Spinal cord (tissue), 10 donors: Measurements from ENCODE around the gene ACER2. TPM values are rescaled to one million over a fixed set of nuclear protein-coding genes. Genes with fewer than 3 reads are reported as not detected.

Experiments
- DNase-seq, 6 donors: peaks; one replicate each; pipeline versions ENCODE4 v3.0.0 to v3.0.0-alpha.2; 2013 to 2015; ENCODE audit warnings: low spot score in 6 of 6, low read depth in 4 of 6
- H3K27ac ChIP-seq: one replicate; pipeline ENCODE4 v1.5.1; 2013; ENCODE audit warnings: low read depth, low read length, control low read depth
- H3K27me3 ChIP-seq: one replicate; pipeline ENCODE4 v1.6.1; 2013; ENCODE audit warnings: low read length; ENCODE audit not compliant: control insufficient read depth, insufficient read depth
- H3K36me3 ChIP-seq: one replicate; pipeline ENCODE4 v1.6.1; 2013; ENCODE audit warnings: low read length; ENCODE audit not compliant: control insufficient read depth, insufficient read depth
- H3K4me1 ChIP-seq: one replicate; pipeline ENCODE4 v1.6.1; 2013; ENCODE audit warnings: low read length; ENCODE audit not compliant: control insufficient read depth, insufficient read depth
- H3K4me3 ChIP-seq: one replicate; pipeline ENCODE4 v1.5.1; 2013; ENCODE audit warnings: low read depth, low read length, control low read depth
- H3K9me3 ChIP-seq: one replicate; pipeline ENCODE4 v1.6.1; 2013; ENCODE audit warnings: low read length; ENCODE audit not compliant: control insufficient read depth, insufficient read depth
- WGBS: methylation state at CpG from one replicate; pipeline ENCODE4 v1.1.5; 2013; ENCODE audit warnings: missing lambda C conversion rate; ENCODE audit not compliant: insufficient coverage; 5-methylcytosine and 5-hydroxymethylcytosine counted together
- long read RNA-seq, 4 donors: transcript quantifications; one replicate each; lab custom pipeline, GENCODE V29; 2026
- polyA plus RNA-seq, 2 donors: library from polyadenylated mRNA; unstranded; fragments of 120-200 nt; gene quantifications; one replicate each; pipeline ENCODE4 v1.2.1, GENCODE V29; 2013; ENCODE audit not compliant: insufficient read length in 2 of 2
- total RNA-seq, 2 donors: library from RNA; depleted of rRNA in 1 of 2; stranded (reverse); fragments of 120-200 nt in 1 of 2; fragments of >200 nt in 1 of 2; gene quantifications; one replicate each; pipeline versions ENCODE4 v1.2.3 to v1.2.4, GENCODE V29; 2013 to 2014
- donor health status: healthy.

ACER2 gene
- 1 to 10 TPM; 3.3 to 3.8 TPM for total RNA-seq
- 1 to 10 TPM; 2.7 to 2.8 TPM for polyA plus RNA-seq
- long read RNA-seq, donor 1: 0 reads
- long read RNA-seq, donor 2: 0 reads
- long read RNA-seq, donor 3, partial matches to known transcripts: 0 of 1 reads
- long read RNA-seq, donor 3, other reads (novel, unspliced or antisense): 0 of 1 reads
- long read RNA-seq, donor 4, partial matches to known transcripts: 0 of 2 reads
- long read RNA-seq, donor 4, other reads (novel, unspliced or antisense): 0 of 2 reads

DNA sequence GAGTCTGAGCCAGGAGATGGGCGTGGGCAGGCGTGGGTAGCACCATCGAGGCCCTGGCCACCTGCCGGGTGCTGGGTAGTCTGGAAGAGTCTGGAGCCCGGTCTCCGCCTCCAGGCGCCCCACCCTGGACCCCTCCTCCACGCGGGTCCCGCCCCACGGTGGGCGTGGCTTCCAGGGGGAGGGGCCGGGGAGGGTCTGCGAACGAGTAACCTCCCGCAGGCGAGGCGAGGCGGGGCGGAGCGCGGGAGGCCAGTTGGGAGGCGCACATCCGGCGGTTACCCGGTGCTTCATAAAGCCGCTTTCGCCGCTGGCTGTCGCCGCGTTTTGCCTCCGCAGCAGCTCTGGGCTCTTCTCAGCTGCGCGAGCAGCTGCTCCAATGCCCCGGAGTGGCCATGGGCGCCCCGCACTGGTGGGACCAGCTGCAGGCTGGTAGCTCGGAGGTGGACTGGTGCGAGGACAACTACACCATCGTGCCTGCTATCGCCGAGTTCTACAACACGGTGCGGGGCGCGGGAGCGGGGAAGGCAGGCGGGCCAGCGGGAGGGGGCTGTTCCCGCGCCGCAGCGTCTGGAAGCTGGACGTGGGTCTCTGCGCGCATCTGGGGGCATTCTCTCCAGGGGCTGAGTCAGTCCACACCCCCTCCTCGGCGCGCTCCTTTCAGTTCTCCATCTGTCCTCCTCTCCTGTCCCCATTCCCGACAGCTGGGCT lies at the start of gene ACER2:
TSS of gene ACER2 (plus strand) at position 317 of the 708 bp plus-strand sequence. CDS start at position 393, 76 bp downstream.
- no peaks in the 10 kb centered on the region for H3K36me3 ChIP-seq
- peak within 1 kb of the TSS; percentile 91 for H3K4me3 ChIP-seq
- H3K27me3 ChIP-seq: no peaks in the 10 kb centered on the region
- peak within 1 kb of the TSS; percentile 65 for H3K27ac ChIP-seq
- H3K9me3 ChIP-seq: no peaks in the 10 kb centered on the region
- H3K4me1 ChIP-seq: peaks cover 14% of the 10 kb centered on the region
- WGBS: under 1% methylated on average over 60 of the region's 61 CpGs
- DNase-seq: peak; percentile 75 to 97 (median 86)

DNA sequence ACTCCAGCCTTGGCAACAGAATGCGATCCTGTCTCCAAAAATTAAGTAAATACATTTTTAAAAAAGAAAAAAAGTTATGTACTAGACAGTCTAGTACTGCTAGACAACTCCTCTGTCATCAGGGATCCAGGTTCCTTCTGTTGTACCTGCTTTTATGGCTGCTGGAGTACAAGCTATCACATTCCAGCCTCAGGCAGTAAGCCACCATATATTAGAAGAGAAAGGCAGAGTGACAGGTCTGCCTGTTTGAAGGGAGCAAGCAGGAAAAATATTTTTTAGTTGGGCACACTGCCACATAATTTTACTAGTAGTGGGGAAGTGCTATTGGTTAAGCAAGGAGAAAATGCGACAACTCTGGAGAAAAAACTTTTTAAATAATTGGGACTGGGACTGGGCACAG lies 39.7 kb upstream of the ACER2 start:
- Histone ChIP-seq H3K27me3 (no peaks in the 10 kb centered on the region), H3K36me3 (peaks cover 19% of the 10 kb centered on the region), H3K9me3 (no peaks in the 10 kb centered on the region), H3K4me1 (no peaks in the 10 kb centered on the region), H3K27ac (no peak overlapping the region), H3K4me3 (no peak overlapping the region)
- DNase-seq: no peak
- WGBS: no CpG with 5 or more reads among the region's 2 CpGs

DNA sequence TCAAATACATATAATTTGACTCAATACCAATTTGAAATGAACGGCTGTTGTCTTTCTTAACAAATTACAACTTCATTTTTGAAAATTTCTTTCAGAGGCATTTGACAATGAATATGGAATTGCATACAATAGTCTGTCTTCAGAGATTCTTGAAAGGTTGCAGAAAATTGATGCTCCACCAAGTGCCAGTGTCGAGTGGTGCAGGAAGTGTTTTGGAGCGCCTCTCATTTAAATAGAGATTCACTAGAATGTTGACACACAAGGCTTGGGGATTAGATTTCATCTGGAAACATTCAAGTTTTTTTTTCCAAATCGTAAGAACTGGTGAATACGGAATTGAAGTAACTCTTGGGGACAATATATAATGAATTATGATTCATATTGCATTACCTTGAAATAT lies 36.9 kb upstream of the ACER2 start:
- Histone ChIP-seq H3K4me1 (no peaks in the 10 kb centered on the region), H3K36me3 (peaks cover 20% of the 10 kb centered on the region), H3K27me3 (no peaks in the 10 kb centered on the region), H3K9me3 (no peaks in the 10 kb centered on the region), H3K4me3 (no peak overlapping the region), H3K27ac (no peak overlapping the region)
- peak in 1 of 6 donors; percentile 37 for DNase-seq
- 60% methylated on average over 1 of the region's 5 CpGs for WGBS

DNA sequence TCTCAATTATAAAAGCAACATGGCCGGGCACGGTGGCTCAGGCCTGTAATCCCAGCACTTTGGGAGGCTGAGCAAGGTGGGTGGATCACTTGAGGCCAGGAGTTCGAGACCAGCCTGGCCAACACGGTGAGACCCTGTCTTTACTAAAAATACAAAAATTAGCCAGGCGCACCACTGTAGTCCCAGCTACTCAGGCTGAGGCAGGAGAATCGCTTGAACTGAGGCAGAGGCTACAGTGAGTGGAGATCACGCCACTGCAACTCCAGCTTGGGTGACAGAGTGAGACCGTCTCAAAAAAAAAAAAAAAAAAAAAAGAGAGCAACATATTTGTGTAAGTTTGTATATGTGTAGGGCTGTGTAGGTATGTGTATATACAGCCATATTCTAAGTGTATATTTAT lies 36.2 kb upstream of the ACER2 start:
- H3K27ac ChIP-seq: no peak overlapping the region
- no peaks in the 10 kb centered on the region for H3K4me1 ChIP-seq
- DNase-seq: no peak
- H3K9me3 ChIP-seq: no peaks in the 10 kb centered on the region
- no peaks in the 10 kb centered on the region for H3K27me3 ChIP-seq
- H3K4me3 ChIP-seq: no peak overlapping the region
- peaks cover 17% of the 10 kb centered on the region for H3K36me3 ChIP-seq
- whole genome bisulfite sequencing: 93% methylated on average over 5 of the region's 8 CpGs

DNA sequence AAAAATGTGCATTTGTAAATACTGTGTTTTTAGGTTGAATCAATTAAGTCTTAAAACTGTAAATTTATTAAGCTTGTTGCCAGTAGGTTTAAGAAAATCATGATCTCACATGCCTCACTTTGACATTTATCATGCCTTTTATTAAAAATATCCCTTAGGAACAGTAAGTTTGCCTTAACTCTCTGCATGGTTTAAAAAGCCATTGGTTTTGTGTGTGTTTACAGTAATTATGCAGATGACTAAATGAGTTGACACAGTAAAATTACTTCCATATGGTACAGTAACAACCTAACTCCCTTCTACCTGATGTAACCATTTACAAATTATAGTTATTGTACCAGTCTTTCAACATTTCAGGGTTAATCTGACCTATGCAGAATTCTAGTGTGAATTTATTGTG lies 35.3 kb upstream of the ACER2 start:
- Histone ChIP-seq H3K27me3 (no peaks in the 10 kb centered on the region), H3K9me3 (no peaks in the 10 kb centered on the region), H3K27ac (no peak overlapping the region), H3K4me1 (peaks cover 6% of the 10 kb centered on the region), H3K36me3 (peaks cover 22% of the 10 kb centered on the region), H3K4me3 (no peak overlapping the region)
- DNase-seq: no peak

DNA sequence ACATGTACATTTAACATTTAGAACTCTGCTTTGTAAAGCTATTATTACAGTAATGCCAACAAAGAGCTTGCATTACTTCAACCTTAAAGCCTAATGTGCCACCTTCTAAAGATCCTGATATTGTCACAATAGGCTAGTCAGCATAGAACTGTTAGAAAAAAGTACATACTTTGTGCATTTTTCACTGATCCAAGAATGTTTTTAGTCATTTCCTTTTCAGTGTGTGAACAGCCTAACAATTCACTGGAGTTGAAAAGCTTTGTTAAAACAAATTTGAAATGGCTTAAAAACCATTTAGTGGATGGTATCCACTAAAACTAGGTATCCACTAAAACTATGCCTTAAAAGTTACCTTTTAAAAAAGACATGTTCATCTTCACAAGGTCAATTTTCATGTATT lies 33.3 kb upstream of the ACER2 start:
- Histone ChIP-seq H3K27me3 (no peaks in the 10 kb centered on the region), H3K9me3 (no peaks in the 10 kb centered on the region), H3K4me3 (no peak overlapping the region), H3K36me3 (peaks cover 22% of the 10 kb centered on the region), H3K4me1 (peaks cover 11% of the 10 kb centered on the region), H3K27ac (no peak overlapping the region)
- no peak for DNase-seq

DNA sequence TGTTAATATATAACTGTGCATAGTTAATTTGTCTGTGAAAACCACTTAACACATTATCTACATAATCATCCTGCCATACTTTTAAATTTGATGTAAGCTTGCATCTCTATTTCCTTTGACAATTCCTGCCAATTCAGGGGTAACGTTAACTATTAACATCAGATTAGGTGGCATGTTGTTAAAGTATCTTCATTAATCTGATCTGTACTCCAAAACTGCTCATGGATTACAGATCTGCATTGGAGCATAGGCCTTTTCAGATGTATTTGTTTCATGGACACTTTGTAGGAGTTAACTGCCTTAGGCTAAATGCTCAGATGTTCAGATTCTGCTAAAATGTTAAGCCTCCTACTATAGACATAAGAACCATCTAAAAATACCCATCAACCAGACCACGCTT lies 31.9 kb upstream of the ACER2 start:
- peaks cover 22% of the 10 kb centered on the region for H3K36me3 ChIP-seq
- WGBS: no CpG with 5 or more reads among the region's 2 CpGs

DNA sequence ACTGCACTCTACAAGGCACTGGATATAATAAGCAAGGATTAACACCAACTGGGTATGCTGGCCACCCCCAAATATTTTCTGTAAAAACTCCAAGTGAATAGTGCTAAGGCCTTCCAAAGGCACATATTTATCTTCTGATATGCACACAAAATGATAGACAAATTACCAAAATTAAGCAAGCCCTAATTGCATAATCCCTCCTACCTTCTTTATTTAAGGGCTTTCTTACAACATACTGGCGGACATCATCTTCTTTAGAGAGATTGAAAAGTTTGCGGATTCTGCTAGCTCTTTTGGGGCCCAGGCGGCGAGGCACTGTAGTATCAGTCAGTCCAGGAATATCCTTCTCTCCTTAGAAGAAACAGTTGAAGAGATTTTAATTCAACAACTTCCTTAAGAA lies 30.6 kb upstream of the ACER2 start:
- no CpG with 5 or more reads among the region's 4 CpGs for WGBS
- DNase-seq: no peak
- H3K27ac ChIP-seq: no peak overlapping the region
- no peaks in the 10 kb centered on the region for H3K27me3 ChIP-seq
- H3K4me1 ChIP-seq: peaks cover 13% of the 10 kb centered on the region
- no peaks in the 10 kb centered on the region for H3K9me3 ChIP-seq
- H3K36me3 ChIP-seq: peaks cover 18% of the 10 kb centered on the region
- H3K4me3 ChIP-seq: no peak overlapping the region

More for the DNA sequence above, 31.9 kb upstream of the ACER2 start:
- no peaks in the 10 kb centered on the region for H3K9me3 ChIP-seq
- peaks cover 13% of the 10 kb centered on the region for H3K4me1 ChIP-seq
- DNase-seq: no peak
- H3K4me3 ChIP-seq: no peak overlapping the region
- H3K27ac ChIP-seq: no peak overlapping the region
- no peaks in the 10 kb centered on the region for H3K27me3 ChIP-seq

DNA sequence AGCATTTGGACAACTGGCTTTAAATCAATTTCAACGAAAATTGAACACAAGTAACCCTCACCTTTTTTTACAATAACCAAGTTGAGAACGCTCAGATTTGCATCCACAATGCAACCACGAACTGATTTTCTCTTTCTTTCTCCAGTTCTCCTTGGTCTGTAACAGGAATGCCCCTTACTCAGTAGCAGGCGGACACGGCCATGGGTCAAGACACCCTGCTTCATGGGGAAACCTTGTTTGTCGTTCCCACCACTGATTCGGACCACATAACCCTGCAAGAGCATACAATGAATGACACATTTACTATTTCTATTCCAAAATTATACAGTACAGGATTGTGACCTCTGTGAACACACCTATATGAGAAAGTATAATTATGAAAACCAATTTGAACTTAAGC lies 30.2 kb upstream of the ACER2 start:
- peak overlapping the region; percentile 94 for H3K4me3 ChIP-seq

DNA sequence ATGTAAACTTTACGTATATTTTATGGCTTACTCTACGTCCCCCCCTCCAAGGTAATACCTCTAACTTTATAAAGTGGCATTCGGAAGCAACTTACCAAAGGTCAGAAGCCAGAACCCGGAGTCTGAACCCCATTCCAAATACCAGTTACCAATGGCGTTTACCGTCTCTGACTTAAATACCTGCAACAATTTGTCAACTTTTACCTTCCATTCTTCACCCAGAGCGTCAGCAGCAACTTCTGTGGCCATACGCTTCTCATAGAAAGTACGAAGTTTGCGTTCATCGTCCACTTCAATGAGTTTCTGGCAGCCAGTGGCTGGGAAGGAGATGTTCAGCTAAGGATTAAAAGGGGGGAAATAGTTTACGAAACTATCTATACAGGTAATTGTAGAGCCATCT lies 29.5 kb upstream of the ACER2 start:
- H3K27me3 ChIP-seq: no peaks in the 10 kb centered on the region
- 4% methylated on average over 4 of the region's 12 CpGs for WGBS
- peaks cover 13% of the 10 kb centered on the region for H3K4me1 ChIP-seq
- H3K36me3 ChIP-seq: peaks cover 18% of the 10 kb centered on the region
- peak overlapping the region; percentile 98 for H3K27ac ChIP-seq
- peak overlapping the region; percentile 94 for H3K4me3 ChIP-seq
- H3K9me3 ChIP-seq: no peaks in the 10 kb centered on the region
- no peak for DNase-seq

More for the DNA sequence above, 30.2 kb upstream of the ACER2 start:
- H3K36me3 ChIP-seq: peaks cover 18% of the 10 kb centered on the region
- H3K9me3 ChIP-seq: no peaks in the 10 kb centered on the region
- H3K4me1 ChIP-seq: peaks cover 13% of the 10 kb centered on the region
- DNase-seq: no peak
- no peaks in the 10 kb centered on the region for H3K27me3 ChIP-seq
- WGBS: 50% methylated on average over 3 of the region's 7 CpGs
- H3K27ac ChIP-seq: no peak overlapping the region
